ENCODE data around the gene NUDT22.

GRCh38 chr11:64219755-64220154 lies 6.3 kb upstream of the NUDT22 start:
- TF ChIP-seq CTCF (IDR thresholded peaks at IDR 0.05; ENCODE audit: low read depth, low read length, poor library complexity, severe bottlenecking): no peak
- TF ChIP-seq EZH2phosphoT487 (IDR thresholded peaks at IDR 0.05; ENCODE audit: borderline replicate concordance, low read length): no peak

Data from DOHH2 (cell line).